GM12878 (cell line): Measurements from ENCODE around the gene BAX.

Experiments used
- BACH1 ChIP-seq: fragments of 450-650 bp; IDR thresholded peaks from 2 replicates; pipeline ENCODE4 v1.6.1; 2017; ENCODE audit warnings: mild to moderate bottlenecking, borderline replicate concordance
- CTCF ChIP-seq, 3 experiments: IDR thresholded peaks in 2 of 3; conservative IDR thresholded peaks in 1 of 3; 2 replicates each; pipeline ENCODE4 v1.5.1; 2011; ENCODE audit warnings: low read depth in 3 of 3, low read length in 3 of 3, mild to moderate bottlenecking in 3 of 3, control low read depth in 2 of 3, moderate library complexity in 2 of 3, inconsistent platforms in 1 of 3, mixed read lengths in 1 of 3; ENCODE audit not compliant: control insufficient read depth in 2 of 3, insufficient read depth in 1 of 3; ENCODE audit errors: extremely low read depth in 1 of 3
- EZH2 ChIP-seq: IDR thresholded peaks from 2 replicates; pipeline ENCODE4 v1.6.1; 2012; ENCODE audit warnings: low read depth, mild to moderate bottlenecking, control low read depth, inconsistent platforms, low read length, borderline replicate concordance; ENCODE audit not compliant: control insufficient read depth
- KLF5 ChIP-seq: fragments of 450-650 bp; IDR thresholded peaks from 2 replicates; pipeline ENCODE4 v1.6.1; 2014; ENCODE audit warnings: mild to moderate bottlenecking; ENCODE audit not compliant: partially characterized antibody
- MAX ChIP-seq: IDR thresholded peaks from 2 replicates; pipeline ENCODE4 v1.6.1; 2012; ENCODE audit warnings: low read depth, low read length, improper control_type of control experiment
- NKRF ChIP-seq: fragments of 450-650 bp; conservative IDR thresholded peaks from 2 replicates; pipeline ENCODE4 v1.6.1; 2017; ENCODE audit warnings: mild to moderate bottlenecking, moderate library complexity
- RAD21 ChIP-seq: IDR thresholded peaks from 2 replicates; pipeline ENCODE4 v1.6.1; 2011; ENCODE audit warnings: mild to moderate bottlenecking, low read depth, low read length, moderate library complexity; ENCODE audit not compliant: insufficient read depth
- RFX5 ChIP-seq: IDR thresholded peaks from 2 replicates; pipeline ENCODE4 v1.6.1; 2011; ENCODE audit warnings: low read depth, low read length, improper control_type of control experiment
- SP1 ChIP-seq: IDR thresholded peaks from one replicate; pipeline ENCODE4 v1.6.1; 2011; ENCODE audit warnings: low read depth, low read length
- ZNF24 ChIP-seq: fragments of 450-650 bp; IDR thresholded peaks from 2 replicates; pipeline ENCODE4 v1.6.1; 2017; ENCODE audit warnings: antibody characterized with exemption, mild to moderate bottlenecking
- TF ChIP-seq, protein P1 (sequence below): fragments of 450-650 bp; IDR thresholded peaks from 2 replicates; pipeline ENCODE4 v1.6.1; 2016; ENCODE audit warnings: mild to moderate bottlenecking

DNA sequence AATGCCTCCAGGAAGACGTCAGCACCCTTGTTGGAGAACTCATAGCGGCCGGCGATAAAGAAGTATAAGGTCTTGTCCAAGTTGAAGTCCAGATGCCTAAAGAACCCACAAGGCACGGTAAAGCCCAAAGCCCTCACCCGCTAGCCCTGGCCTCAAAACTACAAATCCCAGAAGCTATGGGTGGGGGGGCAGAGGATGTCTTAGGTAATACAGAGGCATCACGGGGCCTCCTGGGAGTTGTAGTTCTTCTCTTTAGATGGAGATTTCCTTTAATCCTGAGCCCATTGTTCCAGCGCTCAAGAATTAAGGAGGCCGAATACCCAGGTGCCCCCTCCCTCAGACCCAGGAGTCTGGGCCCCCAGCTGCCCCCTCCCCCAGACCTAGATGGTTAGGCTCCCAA is 27.6 kb downstream of the BAX start:
- TF ChIP-seq CTCF (IDR thresholded peaks at IDR 0.05 in 2 of 3, conservative IDR thresholded peaks at IDR 0.05 in 1 of 3; ENCODE audit: control insufficient read depth in 2 of 3, extremely low read depth in 1 of 3, insufficient read depth in 1 of 3, low read depth in 3 of 3, low read length in 3 of 3) (no peak), SP1 (no peak), BACH1 (no peak), EZH2 (no peak), ZNF24 (no peak), RAD21 (no peak), NKRF (no peak), RFX5 (no peak), KLF5 (no peak), MAX (no peak)
- TF ChIP-seq, protein P1, sequence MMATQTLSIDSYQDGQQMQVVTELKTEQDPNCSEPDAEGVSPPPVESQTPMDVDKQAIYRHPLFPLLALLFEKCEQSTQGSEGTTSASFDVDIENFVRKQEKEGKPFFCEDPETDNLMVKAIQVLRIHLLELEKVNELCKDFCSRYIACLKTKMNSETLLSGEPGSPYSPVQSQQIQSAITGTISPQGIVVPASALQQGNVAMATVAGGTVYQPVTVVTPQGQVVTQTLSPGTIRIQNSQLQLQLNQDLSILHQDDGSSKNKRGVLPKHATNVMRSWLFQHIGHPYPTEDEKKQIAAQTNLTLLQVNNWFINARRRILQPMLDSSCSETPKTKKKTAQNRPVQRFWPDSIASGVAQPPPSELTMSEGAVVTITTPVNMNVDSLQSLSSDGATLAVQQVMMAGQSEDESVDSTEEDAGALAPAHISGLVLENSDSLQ, result no peak
